ENCODE data around the gene RBMS3. TPM values are rescaled to one million over a fixed set of nuclear protein-coding genes. Genes with fewer than 3 reads are reported as not detected.

RBMS3 gene
- total and polyA plus RNA-seq, 2 of the 8 experiments (the other 6 are each of a cell fraction or from before 2014, with no cell fraction given): 3.7 to 6.9 TPM

DNA sequence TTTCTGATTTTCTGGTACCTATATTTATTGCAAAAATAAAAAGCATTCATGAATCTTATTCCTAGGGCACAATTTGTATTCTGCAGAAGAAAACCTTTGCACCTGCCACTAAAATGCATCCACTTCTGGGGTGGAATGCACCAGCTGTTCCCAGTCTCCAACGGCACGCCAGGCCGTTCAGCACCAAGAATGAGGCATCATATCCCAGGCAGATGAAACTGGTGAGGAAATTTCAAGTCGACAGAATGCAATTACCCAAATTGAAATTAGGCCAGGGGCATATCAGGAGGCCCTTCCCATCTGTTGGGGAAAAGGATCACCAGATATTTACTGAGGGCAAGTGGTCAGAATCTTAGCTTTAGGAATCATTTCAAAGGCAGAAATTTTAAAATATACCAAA, 13.6 kb upstream of the RBMS3 start (continued):
- TF ChIP-seq, protein P1, sequence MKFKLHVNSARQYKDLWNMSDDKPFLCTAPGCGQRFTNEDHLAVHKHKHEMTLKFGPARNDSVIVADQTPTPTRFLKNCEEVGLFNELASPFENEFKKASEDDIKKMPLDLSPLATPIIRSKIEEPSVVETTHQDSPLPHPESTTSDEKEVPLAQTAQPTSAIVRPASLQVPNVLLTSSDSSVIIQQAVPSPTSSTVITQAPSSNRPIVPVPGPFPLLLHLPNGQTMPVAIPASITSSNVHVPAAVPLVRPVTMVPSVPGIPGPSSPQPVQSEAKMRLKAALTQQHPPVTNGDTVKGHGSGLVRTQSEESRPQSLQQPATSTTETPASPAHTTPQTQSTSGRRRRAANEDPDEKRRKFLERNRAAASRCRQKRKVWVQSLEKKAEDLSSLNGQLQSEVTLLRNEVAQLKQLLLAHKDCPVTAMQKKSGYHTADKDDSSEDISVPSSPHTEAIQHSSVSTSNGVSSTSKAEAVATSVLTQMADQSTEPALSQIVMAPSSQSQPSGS (IDR thresholded peaks at IDR 0.05; ENCODE audit: low read length): no peak
- TF ChIP-seq TCF12 (IDR thresholded peaks at IDR 0.05; ENCODE audit: low read depth, low read length) (no peak), TAF1 (IDR thresholded peaks at IDR 0.05; ENCODE audit: low read depth, low read length) (no peak), HDAC6 (IDR thresholded peaks at IDR 0.05; ENCODE audit: low read depth, low read length) (no peak), NANOG (IDR thresholded peaks at IDR 0.05; ENCODE audit: insufficient read depth, low read depth, low read length, poor library complexity, severe bottlenecking) (no peak)
